Measurements from ENCODE around the gene TRAPPC10. TPM values are rescaled to one million over a fixed set of nuclear protein-coding genes. Genes with fewer than 3 reads are reported as not detected.

Gene TRAPPC10
- 29.1 and 30.2 TPM in 2 replicates for total RNA-seq (2014; rRNA removed; shearing (Covaris generic))

GRCh38 chr21:44011579-44012473 is at the start of gene TRAPPC10:
TRAPPC10 (plus strand) TSS chr21:44012309; CDS start chr21:44012494, 185 bp downstream.
- no peaks in the 10 kb centered on the region; the same call in 1 of the 2 replicates for H3K9me3 ChIP-seq (replicated peaks)

GRCh38 chr21:43965911-43966585 is 46.1 kb upstream of the TRAPPC10 start:
- H3K4me1 ChIP-seq (replicated peaks): peaks cover under 1% of the 10 kb centered on the region; the same call in 1 of the 2 replicates
- H3K9me3 ChIP-seq (replicated peaks): no peaks in the 10 kb centered on the region
- no peak for DNase-seq (ENCODE audit: low read depth in 1 of 2, low spot score in 2 of 2)
- H3K36me3 ChIP-seq: peaks cover 52% of the 10 kb centered on the region
- no peak overlapping the region for H3K27ac ChIP-seq
- no peak overlapping the region for H3K4me3 ChIP-seq
- H3K27me3 ChIP-seq (replicated peaks): no peaks in the 10 kb centered on the region

More at GRCh38 chr21:44011579-44012473, at the start of gene TRAPPC10:
- Histone ChIP-seq H3K27me3 (replicated peaks) (no peaks in the 10 kb centered on the region), H3K36me3 (peaks cover 15% of the 10 kb centered on the region), H3K4me1 (replicated peaks) (peaks cover 23% of the 10 kb centered on the region), H3K4me3 (peak within 1 kb of the TSS; percentile 100), H3K27ac (peak within 1 kb of the TSS; percentile 93)
- DNase-seq (ENCODE audit: low read depth in 1 of 2, low spot score in 2 of 2): peak; percentile 81 to 82

GRCh38 chr21:43966946-43967512 is 45.1 kb upstream of the TRAPPC10 start:
- H3K4me1 ChIP-seq (replicated peaks): peaks cover 11% of the 10 kb centered on the region
- no peak overlapping the region for H3K27ac ChIP-seq
- H3K4me3 ChIP-seq: no peak overlapping the region
- H3K9me3 ChIP-seq (replicated peaks): no peaks in the 10 kb centered on the region
- peaks cover 62% of the 10 kb centered on the region for H3K36me3 ChIP-seq
- H3K27me3 ChIP-seq (replicated peaks): no peaks in the 10 kb centered on the region
- no peak for DNase-seq (ENCODE audit: low read depth in 1 of 2, low spot score in 2 of 2)

GRCh38 chr21:43967981-43968380 is 44.1 kb upstream of the TRAPPC10 start:
- no peak overlapping the region for H3K4me3 ChIP-seq
- H3K36me3 ChIP-seq: peaks cover 62% of the 10 kb centered on the region
- DNase-seq (ENCODE audit: low read depth in 1 of 2, low spot score in 2 of 2): no peak
- H3K27me3 ChIP-seq (replicated peaks): no peaks in the 10 kb centered on the region
- peaks cover 20% of the 10 kb centered on the region for H3K4me1 ChIP-seq (replicated peaks)
- H3K9me3 ChIP-seq (replicated peaks): no peaks in the 10 kb centered on the region
- no peak overlapping the region for H3K27ac ChIP-seq

- Histone ChIP-seq H3K27me3 (replicated peaks) (no peaks in the 10 kb centered on the region), H3K27ac (no peak overlapping the region), H3K9me3 (replicated peaks) (no peaks in the 10 kb centered on the region), H3K36me3 (peaks cover 57% of the 10 kb centered on the region), H3K4me1 (replicated peaks) (peaks cover 26% of the 10 kb centered on the region), H3K4me3 (no peak overlapping the region)
- no peak for DNase-seq (ENCODE audit: low read depth in 1 of 2, low spot score in 2 of 2)
Measured at GRCh38 chr21:43968410-43969114, 43.5 kb upstream of the TRAPPC10 start.

- no peaks in the 10 kb centered on the region for H3K9me3 ChIP-seq (replicated peaks)
- H3K36me3 ChIP-seq: peaks cover 57% of the 10 kb centered on the region
- no peak overlapping the region for H3K27ac ChIP-seq
- H3K4me3 ChIP-seq: no peak overlapping the region
- DNase-seq (ENCODE audit: low read depth in 1 of 2, low spot score in 2 of 2): no peak
- H3K27me3 ChIP-seq (replicated peaks): no peaks in the 10 kb centered on the region
- peaks cover 31% of the 10 kb centered on the region for H3K4me1 ChIP-seq (replicated peaks)
Measured at GRCh38 chr21:43969115-43969444, 43.0 kb upstream of the TRAPPC10 start.

- peaks cover 59% of the 10 kb centered on the region for H3K36me3 ChIP-seq
- no peaks in the 10 kb centered on the region for H3K27me3 ChIP-seq (replicated peaks)
- 0 out of 2 replicates have a peak, but pooled peaks cover 4% of the 10 kb centered on the region for H3K9me3 ChIP-seq (replicated peaks)
- H3K4me1 ChIP-seq (replicated peaks): peaks cover 46% of the 10 kb centered on the region
- H3K27ac ChIP-seq: no peak overlapping the region
- no peak for DNase-seq (ENCODE audit: low read depth in 1 of 2, low spot score in 2 of 2)
- no peak overlapping the region for H3K4me3 ChIP-seq
Measured at GRCh38 chr21:43970551-43970950, 41.6 kb upstream of the TRAPPC10 start.

GRCh38 chr21:43971201-43971991 is 40.7 kb upstream of the TRAPPC10 start:
- H3K27ac ChIP-seq: 0 out of 2 replicates have a peak overlapping the region, but pooled peaks have one; percentile 41
- DNase-seq (ENCODE audit: low read depth in 1 of 2, low spot score in 2 of 2): no peak
- H3K4me1 ChIP-seq (replicated peaks): peaks cover 47% of the 10 kb centered on the region
- no peak overlapping the region for H3K4me3 ChIP-seq
- peaks cover 63% of the 10 kb centered on the region for H3K36me3 ChIP-seq
- H3K27me3 ChIP-seq (replicated peaks): no peaks in the 10 kb centered on the region
- H3K9me3 ChIP-seq (replicated peaks): 0 out of 2 replicates have a peak, but pooled peaks cover 4% of the 10 kb centered on the region

- Histone ChIP-seq H3K36me3 (peaks cover 67% of the 10 kb centered on the region), H3K4me1 (replicated peaks) (peaks cover 47% of the 10 kb centered on the region), H3K27me3 (replicated peaks) (no peaks in the 10 kb centered on the region), H3K4me3 (no peak overlapping the region), H3K9me3 (replicated peaks) (0 out of 2 replicates have a peak, but pooled peaks cover 4% of the 10 kb centered on the region), H3K27ac (peak overlapping the region; percentile 41; the same call in 1 of the 2 replicates)
- DNase-seq (ENCODE audit: low read depth in 1 of 2, low spot score in 2 of 2): no peak
Measured at GRCh38 chr21:43971992-43972255, 40.2 kb upstream of the TRAPPC10 start.

- DNase-seq (ENCODE audit: low read depth in 1 of 2, low spot score in 2 of 2): peak; percentile 92 to 93
- peak overlapping the region; percentile 41 for H3K27ac ChIP-seq
- no peak overlapping the region for H3K4me3 ChIP-seq
- no peaks in the 10 kb centered on the region for H3K27me3 ChIP-seq (replicated peaks)
- H3K9me3 ChIP-seq (replicated peaks): 0 out of 2 replicates have a peak, but pooled peaks cover 4% of the 10 kb centered on the region
- peaks cover 66% of the 10 kb centered on the region for H3K36me3 ChIP-seq
- H3K4me1 ChIP-seq (replicated peaks): peaks cover 47% of the 10 kb centered on the region
Measured at GRCh38 chr21:43972850-43973633, 39.1 kb upstream of the TRAPPC10 start.

- Histone ChIP-seq H3K4me3 (no peak overlapping the region), H3K4me1 (replicated peaks) (peaks cover 47% of the 10 kb centered on the region), H3K27ac (no peak overlapping the region; the same call in none of the 2 replicates), H3K27me3 (replicated peaks) (no peaks in the 10 kb centered on the region), H3K36me3 (peaks cover 69% of the 10 kb centered on the region), H3K9me3 (replicated peaks) (0 out of 2 replicates have a peak, but pooled peaks cover 4% of the 10 kb centered on the region)
- DNase-seq (ENCODE audit: low read depth in 1 of 2, low spot score in 2 of 2): no peak
Measured at GRCh38 chr21:43973634-43973955, 38.5 kb upstream of the TRAPPC10 start.

- H3K4me3 ChIP-seq: no peak overlapping the region
- H3K9me3 ChIP-seq (replicated peaks): 0 out of 2 replicates have a peak, but pooled peaks cover 4% of the 10 kb centered on the region
- H3K4me1 ChIP-seq (replicated peaks): peaks cover 47% of the 10 kb centered on the region
- no peak overlapping the region for H3K27ac ChIP-seq
- H3K36me3 ChIP-seq: peaks cover 69% of the 10 kb centered on the region
- no peak for DNase-seq (ENCODE audit: low read depth in 1 of 2, low spot score in 2 of 2)
- H3K27me3 ChIP-seq (replicated peaks): no peaks in the 10 kb centered on the region
Measured at GRCh38 chr21:43974791-43975468, 37.2 kb upstream of the TRAPPC10 start.
